Adipocyte (in vitro differentiated cells): ENCODE measurements around the gene FRS2.
A peak's percentile ranks its signal among the peaks of the same experiment; 100 is the strongest.

Experiments used
- DNase-seq: peaks from one replicate; pipeline ENCODE4 v3.0.0-alpha.2; 2015; ENCODE audit warnings: low read depth
- H3K27me3 ChIP-seq: replicated peaks from 2 replicates; pipeline ENCODE4 v1.7.0; 2013; ENCODE audit warnings: mild to moderate bottlenecking, low read length, moderate library complexity; ENCODE audit not compliant: control insufficient read depth, insufficient read depth
- H3K36me3 ChIP-seq: 2 replicates; pipeline ENCODE4 v1.7.0; 2013; ENCODE audit warnings: low read length, mild to moderate bottlenecking, moderate library complexity; ENCODE audit not compliant: control insufficient read depth, insufficient read depth, severe bottlenecking
- H3K4me1 ChIP-seq: 2 replicates; pipeline ENCODE4 v1.7.0; 2013; ENCODE audit warnings: mild to moderate bottlenecking, low read length, moderate library complexity; ENCODE audit not compliant: control insufficient read depth, insufficient read depth
- H3K4me3 ChIP-seq: 2 replicates; pipeline ENCODE4 v1.7.0; 2013; ENCODE audit warnings: mild to moderate bottlenecking, low read length, moderate library complexity
- H3K9ac ChIP-seq: 2 replicates; pipeline ENCODE4 v1.7.0; 2013; ENCODE audit warnings: mild to moderate bottlenecking, low read length, moderate library complexity
- H3K9me3 ChIP-seq: 2 replicates; pipeline ENCODE4 v1.7.0; 2013; ENCODE audit warnings: mild to moderate bottlenecking, low read length, moderate library complexity; ENCODE audit not compliant: control insufficient read depth

Gene FRS2

DNA sequence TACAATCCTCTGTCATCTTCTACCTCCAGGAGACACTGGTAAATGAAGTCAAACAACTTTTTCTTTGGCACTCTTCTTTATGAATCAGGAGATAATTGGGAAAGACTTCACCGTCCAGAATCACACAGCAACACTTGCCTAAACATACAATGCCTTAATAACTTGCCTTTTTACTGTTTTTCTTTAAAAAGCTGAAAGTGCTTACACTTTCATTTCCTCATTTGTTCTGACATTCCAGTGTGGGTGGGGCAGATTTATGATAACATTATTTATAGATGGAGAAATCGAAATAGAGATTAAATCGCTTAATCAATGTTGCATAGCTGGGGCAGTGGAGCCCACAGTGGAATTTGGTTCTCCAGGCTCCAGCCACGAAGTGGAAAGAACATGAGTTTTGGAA is 2.8 kb upstream of the FRS2 start:
- DNase-seq, result no peak
- no peaks in the 10 kb centered on the region for H3K27me3 ChIP-seq
- peaks cover 32% of the 10 kb centered on the region for H3K4me1 ChIP-seq
- H3K4me3 ChIP-seq, result peak overlapping the region; percentile 29
- peak overlapping the region; percentile 21 for H3K9ac ChIP-seq
- H3K9me3 ChIP-seq, result no peaks in the 10 kb centered on the region
- H3K36me3 ChIP-seq, result no peaks in the 10 kb centered on the region

DNA sequence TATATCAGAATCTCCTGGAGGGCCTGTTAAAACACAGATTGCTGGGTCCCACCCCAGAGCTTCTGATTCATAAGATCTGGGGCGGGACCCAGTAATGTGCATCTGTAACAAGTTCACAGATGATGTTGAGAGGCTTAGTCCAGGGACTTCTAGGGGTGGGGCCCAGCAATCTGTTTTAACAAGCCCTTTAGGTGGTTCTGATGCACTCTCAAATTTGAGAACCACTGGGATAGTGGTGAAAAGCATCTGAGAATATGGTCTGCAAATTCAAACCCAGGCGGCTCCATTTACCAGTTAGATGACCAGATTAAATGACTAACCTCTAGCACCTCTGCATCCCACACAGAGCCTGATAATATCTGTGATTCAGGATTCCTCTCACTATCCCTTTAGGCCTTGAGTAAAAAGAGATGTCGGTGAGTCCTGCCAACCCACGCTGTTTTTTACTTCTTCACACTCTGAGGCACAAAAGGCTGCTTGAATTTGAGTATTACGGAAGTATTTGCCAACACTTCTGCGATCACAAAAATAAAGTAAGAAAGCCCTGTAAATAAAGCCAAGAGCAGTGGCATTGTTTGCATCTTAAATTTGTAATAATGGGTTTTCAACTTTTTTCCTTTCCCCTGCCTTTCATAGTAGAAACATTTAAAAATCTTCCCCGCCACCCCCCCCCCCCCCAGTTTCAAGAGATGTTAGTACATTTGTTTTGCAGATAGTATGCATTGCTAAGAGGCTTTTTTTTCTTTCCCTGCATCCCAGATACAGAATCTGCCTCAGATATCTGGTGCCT is 1.8 kb upstream of the FRS2 start:
- Histone ChIP-seq H3K36me3 (no peaks in the 10 kb centered on the region), H3K9me3 (no peaks in the 10 kb centered on the region), H3K9ac (peak overlapping the region; percentile 49), H3K4me1 (peaks cover 41% of the 10 kb centered on the region), H3K4me3 (peak overlapping the region; percentile 32), H3K27me3 (no peaks in the 10 kb centered on the region)
- DNase-seq, result no peak

DNA sequence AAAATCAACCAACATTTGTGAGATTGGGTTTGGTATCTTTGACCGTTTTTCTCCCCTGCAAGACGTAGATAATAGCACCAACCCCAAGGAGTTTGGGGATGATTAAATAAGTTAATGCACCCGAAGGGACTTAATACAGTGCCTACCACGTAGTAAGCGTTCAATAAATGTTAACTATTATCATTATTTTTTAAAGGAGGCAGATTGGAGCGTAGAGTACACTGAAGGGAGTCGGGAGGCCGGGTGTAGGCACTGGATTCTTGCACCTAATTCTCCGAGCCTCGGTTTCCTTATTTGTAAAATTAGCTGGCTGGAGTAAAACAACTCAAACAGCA is 367 bp upstream of the FRS2 start:
- H3K27me3 ChIP-seq, result no peaks in the 10 kb centered on the region
- peak overlapping the region; percentile 97 for H3K9ac ChIP-seq
- H3K4me3 ChIP-seq, result peak overlapping the region; percentile 98
- no peak for DNase-seq
- H3K4me1 ChIP-seq, result peaks cover 55% of the 10 kb centered on the region
- no peaks in the 10 kb centered on the region for H3K9me3 ChIP-seq
- no peaks in the 10 kb centered on the region for H3K36me3 ChIP-seq

DNA sequence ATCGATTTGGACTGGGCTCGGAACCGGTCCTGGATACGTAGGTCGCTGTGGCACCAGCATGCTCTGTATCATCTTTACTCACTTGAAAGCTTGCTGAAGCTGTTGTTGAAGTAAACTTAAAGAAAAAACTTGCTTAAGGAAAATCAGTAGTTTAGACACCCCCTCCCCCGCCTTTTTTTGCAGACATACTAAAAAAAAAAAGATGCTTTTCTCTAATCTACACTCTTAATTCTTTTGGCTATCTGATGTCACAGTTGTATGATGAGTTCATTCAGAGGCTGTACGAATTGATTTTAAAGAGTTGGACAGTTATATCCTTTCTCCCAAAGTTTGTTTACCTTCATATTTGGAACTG is 865 bp downstream of the FRS2 start:
- Histone ChIP-seq H3K36me3 (no peaks in the 10 kb centered on the region), H3K4me1 (peaks cover 67% of the 10 kb centered on the region), H3K9me3 (no peaks in the 10 kb centered on the region), H3K9ac (peak overlapping the region; percentile 97), H3K27me3 (no peaks in the 10 kb centered on the region), H3K4me3 (peak overlapping the region; percentile 98)
- no peak for DNase-seq

DNA sequence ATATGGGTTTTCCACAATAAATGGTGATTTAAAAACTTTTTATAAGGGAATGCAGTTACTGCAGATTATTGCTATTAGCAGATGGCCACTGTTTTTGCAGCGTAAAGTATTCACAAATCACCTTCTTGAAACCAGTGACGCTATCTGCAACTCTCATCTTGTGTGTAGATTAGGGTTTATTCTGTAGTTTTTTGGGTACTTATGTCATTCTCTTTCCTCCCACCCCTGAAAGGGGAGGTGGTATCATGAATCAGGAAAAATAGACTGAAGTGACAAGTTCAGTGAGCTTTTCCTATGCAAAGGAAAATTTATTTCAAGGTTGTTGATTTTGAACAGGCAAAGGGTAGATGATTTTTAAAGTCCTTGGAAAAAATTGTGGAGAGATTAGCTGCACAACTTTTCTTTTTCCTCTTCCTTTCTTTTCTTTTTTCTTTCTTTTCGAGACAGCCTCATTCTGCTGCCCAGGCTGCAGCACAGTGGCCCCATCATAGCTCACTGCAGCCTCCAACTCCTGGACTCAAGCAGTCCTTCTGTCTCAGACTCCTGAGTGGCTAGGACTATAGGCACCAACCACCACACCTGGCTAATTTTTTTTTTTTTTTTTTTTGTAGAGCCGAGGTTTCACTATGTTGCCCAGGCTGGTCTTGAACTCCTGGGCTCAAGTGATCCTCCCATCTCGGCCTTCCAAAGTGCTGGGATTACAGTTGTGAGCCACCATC is 1.6 kb downstream of the FRS2 start:
- Histone ChIP-seq H3K36me3 (no peaks in the 10 kb centered on the region), H3K27me3 (no peaks in the 10 kb centered on the region), H3K4me3 (peak overlapping the region; percentile 98), H3K9ac (peak overlapping the region; percentile 97), H3K4me1 (peaks cover 70% of the 10 kb centered on the region), H3K9me3 (no peaks in the 10 kb centered on the region)
- no peak for DNase-seq

DNA sequence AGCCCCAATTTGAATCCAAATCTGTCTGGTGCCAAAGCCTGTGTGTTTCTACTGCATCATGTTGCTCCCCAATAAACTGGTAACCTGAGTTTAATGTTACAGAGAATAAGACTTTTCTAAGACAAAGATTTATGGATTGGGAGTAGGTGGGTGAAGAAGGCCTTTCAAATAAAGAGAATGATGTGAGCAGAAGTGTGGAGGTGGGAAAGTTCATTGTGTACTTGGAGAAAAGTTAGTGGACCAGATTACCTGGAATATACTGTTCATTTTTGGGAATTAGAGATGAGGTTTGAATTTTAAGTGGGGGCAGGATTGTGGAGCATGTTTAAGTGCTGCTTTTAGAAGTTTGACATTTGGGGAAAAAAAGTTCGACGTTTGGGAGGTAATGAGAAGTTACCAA is 3.1 kb downstream of the FRS2 start:
- H3K9ac ChIP-seq, result no peak overlapping the region
- H3K27me3 ChIP-seq, result no peaks in the 10 kb centered on the region
- H3K4me1 ChIP-seq, result peaks cover 58% of the 10 kb centered on the region
- no peak for DNase-seq
- H3K4me3 ChIP-seq, result no peak overlapping the region
- no peaks in the 10 kb centered on the region for H3K36me3 ChIP-seq
- no peaks in the 10 kb centered on the region for H3K9me3 ChIP-seq

DNA sequence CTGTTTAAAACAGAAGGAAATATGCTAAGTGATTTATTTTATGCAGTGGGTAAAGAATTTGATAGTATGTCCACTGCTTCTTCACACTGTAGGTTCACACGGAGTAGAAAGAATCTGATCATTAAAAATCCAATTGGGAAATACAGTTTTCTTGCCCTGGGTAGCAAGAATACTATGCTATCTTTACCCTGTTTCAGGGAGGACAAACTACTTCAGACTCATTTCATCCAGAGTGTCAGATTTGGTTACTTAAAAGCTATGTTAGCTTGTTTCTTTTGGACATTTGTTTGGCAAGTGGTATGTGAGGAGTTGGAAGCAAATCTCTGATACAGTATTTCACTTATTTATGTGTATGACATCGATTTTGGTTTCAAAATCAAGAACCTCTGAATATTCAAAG is 4.3 kb downstream of the FRS2 start:
- Histone ChIP-seq H3K4me3 (peak overlapping the region; percentile 75), H3K9ac (peak overlapping the region; percentile 70), H3K4me1 (peaks cover 54% of the 10 kb centered on the region), H3K9me3 (no peaks in the 10 kb centered on the region), H3K36me3 (no peaks in the 10 kb centered on the region), H3K27me3 (no peaks in the 10 kb centered on the region)
- peak; percentile 34 for DNase-seq

DNA sequence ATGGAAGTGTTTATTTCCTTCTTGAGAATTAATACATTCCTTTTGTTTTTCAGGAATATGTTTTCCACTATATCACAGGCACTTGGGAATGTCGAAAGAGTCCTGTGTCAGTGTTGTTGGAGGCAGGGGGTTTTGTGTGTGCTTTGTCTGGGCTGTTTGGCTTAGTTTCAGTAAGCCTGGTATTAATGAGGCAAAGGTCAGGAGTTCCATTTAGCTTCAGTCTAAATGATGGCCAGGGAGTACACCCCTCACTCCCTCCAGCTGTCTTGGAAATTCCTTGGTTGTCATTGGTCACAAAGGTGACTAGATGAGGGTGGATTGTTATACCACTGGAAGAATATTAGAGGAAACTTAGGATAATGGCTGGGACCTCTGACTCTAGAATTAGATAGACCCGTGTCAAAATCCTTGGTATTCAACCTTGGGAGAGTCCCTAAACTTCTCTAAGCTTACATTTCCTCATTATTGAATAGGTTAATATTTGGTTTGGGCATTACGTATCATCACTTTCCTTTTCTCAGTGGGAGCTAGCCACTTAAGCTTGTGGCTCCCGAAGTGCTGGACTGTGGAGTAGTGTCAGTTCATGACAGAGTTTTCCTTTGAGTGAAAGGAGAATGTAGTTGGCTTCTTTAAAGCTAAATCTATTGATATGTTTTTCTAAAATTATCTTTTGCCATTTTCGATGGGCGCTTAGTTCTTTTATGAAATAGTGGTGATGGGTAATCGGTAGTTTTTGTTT is 5.2 kb downstream of the FRS2 start:
- DNase-seq, result peak; percentile 68
- H3K4me1 ChIP-seq, result peaks cover 54% of the 10 kb centered on the region
- H3K4me3 ChIP-seq, result peak overlapping the region; percentile 75
- H3K9ac ChIP-seq, result peak overlapping the region; percentile 70
- no peaks in the 10 kb centered on the region for H3K9me3 ChIP-seq
- H3K27me3 ChIP-seq, result no peaks in the 10 kb centered on the region
- no peaks in the 10 kb centered on the region for H3K36me3 ChIP-seq

DNA sequence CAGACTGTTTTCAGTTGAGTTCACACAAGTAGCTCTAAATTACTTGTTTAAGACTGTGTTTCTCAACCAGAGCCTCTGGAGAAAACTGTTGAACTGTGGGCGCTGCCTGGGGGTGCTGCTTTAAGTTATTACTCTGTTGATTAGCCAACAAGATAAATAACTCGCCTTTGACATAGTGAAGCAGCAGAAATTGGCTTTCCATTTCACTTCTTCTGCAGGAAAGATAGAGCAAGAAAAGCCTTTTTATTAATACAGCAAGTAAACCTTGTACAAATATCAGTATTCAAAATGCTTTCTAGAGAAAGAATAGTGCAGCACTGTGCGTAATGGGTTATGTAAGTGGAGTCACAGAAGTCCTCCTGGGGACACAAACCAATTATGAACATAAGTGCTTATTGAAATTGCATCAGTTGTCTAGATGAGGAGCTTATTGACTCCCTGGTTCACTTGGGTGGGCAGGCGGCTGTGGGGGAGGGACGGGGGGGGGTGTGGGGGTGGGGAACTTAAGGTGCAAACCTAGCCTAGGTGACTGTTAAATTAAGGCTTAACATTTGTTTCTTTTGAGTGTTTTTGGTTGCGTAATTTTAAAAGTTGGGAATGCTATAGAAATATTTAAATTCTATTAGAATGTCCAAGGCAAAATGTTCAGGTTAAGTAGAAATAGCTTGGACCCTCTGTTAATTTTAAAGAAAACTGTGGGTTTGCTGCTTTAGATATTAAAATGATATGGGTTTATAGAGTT is 6.3 kb downstream of the FRS2 start:
- Histone ChIP-seq H3K4me1 (peaks cover 50% of the 10 kb centered on the region), H3K9me3 (no peaks in the 10 kb centered on the region), H3K9ac (peak overlapping the region; percentile 70), H3K36me3 (no peaks in the 10 kb centered on the region), H3K4me3 (peak overlapping the region; percentile 75), H3K27me3 (no peaks in the 10 kb centered on the region)
- DNase-seq, result no peak

DNA sequence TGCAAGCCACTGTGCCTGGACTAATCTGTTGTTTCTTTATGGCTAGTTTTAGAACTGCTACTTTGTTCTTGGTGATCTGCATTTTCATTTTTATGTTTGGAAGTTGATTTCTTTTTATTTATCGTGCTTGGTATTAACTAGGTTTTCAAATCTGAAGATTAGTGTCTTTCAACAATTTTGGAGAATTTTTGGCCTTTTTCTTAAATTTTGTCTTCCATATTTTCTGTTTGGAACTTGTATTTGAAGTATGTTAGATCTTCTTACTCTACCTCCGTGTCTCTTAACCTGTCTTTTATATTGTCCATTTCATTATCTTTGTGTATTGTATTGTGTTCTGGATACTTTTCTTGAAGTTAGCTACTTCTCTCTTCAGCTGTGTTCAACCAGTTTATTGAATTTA is 9.5 kb downstream of the FRS2 start:
- Histone ChIP-seq H3K9ac (no peak overlapping the region), H3K9me3 (no peaks in the 10 kb centered on the region), H3K4me3 (no peak overlapping the region), H3K36me3 (no peaks in the 10 kb centered on the region), H3K4me1 (peaks cover 33% of the 10 kb centered on the region), H3K27me3 (no peaks in the 10 kb centered on the region)
- DNase-seq, result no peak

DNA sequence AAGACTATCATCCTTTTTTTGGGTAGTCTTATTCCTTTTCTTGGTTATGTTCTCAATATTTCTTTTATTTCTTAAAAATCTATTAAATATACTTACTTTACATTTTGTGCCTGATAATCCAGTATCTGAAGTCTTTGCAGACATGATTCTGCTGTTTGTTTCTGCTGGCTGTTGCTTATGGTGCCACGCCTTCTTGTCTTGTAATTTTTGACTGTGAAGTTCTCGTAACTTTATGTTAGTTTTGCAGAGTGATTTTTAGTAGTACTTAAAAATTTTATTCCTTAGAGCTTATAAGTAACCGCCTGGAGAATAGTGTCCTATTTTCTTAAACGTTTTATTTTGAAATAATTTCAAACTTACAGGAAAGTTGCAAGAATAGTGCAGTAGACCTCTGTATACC is 10.5 kb downstream of the FRS2 start:
- Histone ChIP-seq H3K4me1 (peaks cover 22% of the 10 kb centered on the region), H3K4me3 (no peak overlapping the region), H3K36me3 (no peaks in the 10 kb centered on the region), H3K27me3 (no peaks in the 10 kb centered on the region), H3K9me3 (no peaks in the 10 kb centered on the region), H3K9ac (no peak overlapping the region)
- DNase-seq, result no peak
